ENCODE results near the gene ARHGAP44.
A peak's percentile ranks its signal among the peaks of the same experiment; 100 is the strongest.

ARHGAP44 gene

GRCh38 chr17:12998461-12998860, 209.2 kb downstream of the ARHGAP44 start:
- Mint-ChIP-seq H3K27ac (no peak overlapping the region), H3K27me3 (ENCODE audit: low read depth, poor library complexity) (peaks cover 4% of the 10 kb centered on the region), H3K9me3 (no peaks in the 10 kb centered on the region), H3K4me3 (no peak overlapping the region), H3K4me1 (no peaks in the 10 kb centered on the region), H3K36me3 (ENCODE audit: low read depth) (peaks cover 48% of the 10 kb centered on the region)
- no peak for TF ChIP-seq CTCF (IDR thresholded peaks at IDR 0.05)
- DNase-seq, result no peak

- Mint-ChIP-seq H3K4me3 (no peak overlapping the region), H3K27me3 (ENCODE audit: low read depth, poor library complexity) (peaks cover 4% of the 10 kb centered on the region), H3K36me3 (ENCODE audit: low read depth) (peaks cover 50% of the 10 kb centered on the region), H3K9me3 (no peaks in the 10 kb centered on the region), H3K4me1 (no peaks in the 10 kb centered on the region), H3K27ac (no peak overlapping the region)
- no peak for TF ChIP-seq CTCF (IDR thresholded peaks at IDR 0.05)
- no peak for DNase-seq
These were observed 209.6 kb downstream of the ARHGAP44 start for GRCh38 chr17:12998874-12999273.

GRCh38 chr17:13000561-13000960, 211.3 kb downstream of the ARHGAP44 start:
- no peaks in the 10 kb centered on the region for H3K27me3 Mint-ChIP-seq (ENCODE audit: low read depth, poor library complexity)
- H3K27ac Mint-ChIP-seq, result no peak overlapping the region
- H3K9me3 Mint-ChIP-seq, result no peaks in the 10 kb centered on the region
- H3K4me1 Mint-ChIP-seq, result no peaks in the 10 kb centered on the region
- no peak for DNase-seq
- no peak for TF ChIP-seq CTCF (IDR thresholded peaks at IDR 0.05)
- H3K36me3 Mint-ChIP-seq (ENCODE audit: low read depth), result peaks cover 54% of the 10 kb centered on the region
- no peak overlapping the region for H3K4me3 Mint-ChIP-seq

- Mint-ChIP-seq H3K27me3 (ENCODE audit: low read depth, poor library complexity) (no peaks in the 10 kb centered on the region), H3K4me1 (no peaks in the 10 kb centered on the region), H3K4me3 (no peak overlapping the region), H3K9me3 (no peaks in the 10 kb centered on the region), H3K27ac (no peak overlapping the region), H3K36me3 (ENCODE audit: low read depth) (peaks cover 50% of the 10 kb centered on the region)
- no peak for DNase-seq
- TF ChIP-seq CTCF (IDR thresholded peaks at IDR 0.05), result no peak
These were observed 212.8 kb downstream of the ARHGAP44 start for GRCh38 chr17:13001991-13002615.

- no peaks in the 10 kb centered on the region for H3K4me1 Mint-ChIP-seq
- no peak overlapping the region for H3K27ac Mint-ChIP-seq
- peaks cover 50% of the 10 kb centered on the region for H3K36me3 Mint-ChIP-seq (ENCODE audit: low read depth)
- no peaks in the 10 kb centered on the region for H3K27me3 Mint-ChIP-seq (ENCODE audit: low read depth, poor library complexity)
- no peak overlapping the region for H3K4me3 Mint-ChIP-seq
- peak; percentile 86 for DNase-seq
- TF ChIP-seq CTCF (IDR thresholded peaks at IDR 0.05), result peak; percentile 83
- H3K9me3 Mint-ChIP-seq, result no peaks in the 10 kb centered on the region
These were observed 213.6 kb downstream of the ARHGAP44 start for GRCh38 chr17:13002761-13003453.

GRCh38 chr17:13003454-13003851, 214.2 kb downstream of the ARHGAP44 start:
- Mint-ChIP-seq H3K4me1 (no peaks in the 10 kb centered on the region), H3K4me3 (no peak overlapping the region), H3K9me3 (no peaks in the 10 kb centered on the region), H3K27ac (no peak overlapping the region), H3K36me3 (ENCODE audit: low read depth) (peaks cover 52% of the 10 kb centered on the region), H3K27me3 (ENCODE audit: low read depth, poor library complexity) (no peaks in the 10 kb centered on the region)
- no peak for DNase-seq
- TF ChIP-seq CTCF (IDR thresholded peaks at IDR 0.05), result no peak

Measured in nephron progenitor cell (in vitro differentiated cells).